ENCODE measurements around the gene IFNA13. TPM values are rescaled to one million over a fixed set of nuclear protein-coding genes. Genes with fewer than 3 reads are reported as not detected.

Gene IFNA13
- total and polyA plus RNA-seq, 9 of the 15 experiments (the other 6 are each of a cell fraction or from before 2014, with no cell fraction given), result not detected

- no peak overlapping the region for H3K4me2 ChIP-seq (ENCODE audit: insufficient read depth, low read length)
- H2AFZ ChIP-seq (ENCODE audit: low read depth, low read length), result no peak overlapping the region
- H3K27ac ChIP-seq (ENCODE audit: extremely low read depth, low read depth, low read length), result no peak overlapping the region
- intact Hi-C loops (cut with micrococcal nuclease), result no loop called here
- no CpG with 5 or more reads among the region's 2 CpGs for WGBS (ENCODE audit: insufficient coverage, low coverage, missing lambda C conversion rate)
- H3K79me2 ChIP-seq (ENCODE audit: control insufficient read depth, insufficient read depth, low read length), result no peaks in the 10 kb centered on the region
- H3K9ac ChIP-seq (ENCODE audit: insufficient read depth in 1 of 2, low read depth in 2 of 2, low read length in 2 of 2), result no peak overlapping the region
- ATAC-seq, result no peak
- BruUV-seq (replicated peaks), result no TSS peak
- CTCF ChIA-PET (ENCODE audit: low intra/inter-chr PET ratio), result no interaction called here
- DNase-seq (ENCODE audit: extremely low read depth in 1 of 4, low spot score in 3 of 4), result no peak
- H3K9me3 ChIP-seq (replicated peaks; ENCODE audit: control insufficient read depth, insufficient read depth, low read depth, low read length), result no peaks in the 10 kb centered on the region
- no peaks in the 10 kb centered on the region for H3K27me3 ChIP-seq (ENCODE audit: control insufficient read depth in 2 of 2, insufficient read depth in 2 of 2, low read length in 2 of 2)
- no peaks in the 10 kb centered on the region for H3K4me1 ChIP-seq (replicated peaks in 1 of 2; ENCODE audit: control insufficient read depth in 2 of 2, insufficient read depth in 2 of 2, low read length in 2 of 2)
- H3K4me3 ChIP-seq, result no peak overlapping the region
- H4K20me1 ChIP-seq (replicated peaks; ENCODE audit: control insufficient read depth, insufficient read depth, low read length), result no peaks in the 10 kb centered on the region
- no peaks in the 10 kb centered on the region for H3K9me1 ChIP-seq (ENCODE audit: control insufficient read depth, insufficient read depth, low read length)
- TF ChIP-seq ZC3H11A (IDR thresholded peaks at IDR 0.05; ENCODE audit: low read depth, low read length) (no peak), ZNF586 (CRISPR knock-in tag; conservative IDR thresholded peaks at IDR 0.05) (no peak), ZNF212 (CRISPR knock-in tag; IDR thresholded peaks at IDR 0.05) (no peak)
- TF ChIP-seq, protein P1, sequence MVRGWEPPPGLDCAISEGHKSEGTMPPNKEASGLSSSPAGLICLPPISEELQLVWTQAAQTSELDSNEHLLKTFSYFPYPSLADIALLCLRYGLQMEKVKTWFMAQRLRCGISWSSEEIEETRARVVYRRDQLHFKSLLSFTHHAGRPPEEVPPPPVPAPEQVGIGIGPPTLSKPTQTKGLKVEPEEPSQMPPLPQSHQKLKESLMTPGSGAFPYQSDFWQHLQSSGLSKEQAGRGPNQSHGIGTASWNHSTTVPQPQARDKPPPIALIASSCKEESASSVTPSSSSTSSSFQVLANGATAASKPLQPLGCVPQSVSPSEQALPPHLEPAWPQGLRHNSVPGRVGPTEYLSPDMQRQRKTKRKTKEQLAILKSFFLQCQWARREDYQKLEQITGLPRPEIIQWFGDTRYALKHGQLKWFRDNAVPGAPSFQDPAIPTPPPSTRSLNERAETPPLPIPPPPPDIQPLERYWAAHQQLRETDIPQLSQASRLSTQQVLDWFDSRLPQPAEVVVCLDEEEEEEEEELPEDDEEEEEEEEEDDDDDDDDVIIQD (CRISPR knock-in tag; IDR thresholded peaks at IDR 0.05), result no peak
- in situ Hi-C loops (cut with MboI), result no loop called here
- no peak for FAIRE-seq
- H3K36me3 ChIP-seq (ENCODE audit: control insufficient read depth, insufficient read depth, low read length), result no peaks in the 10 kb centered on the region
- POLR2A ChIA-PET, result no interaction called here
Measured at GRCh38 chr9:21320465-21320864, 47.4 kb downstream of the IFNA13 start.

Data from K562 (cell line).